ENCODE data around the gene SURF6. TPM values are rescaled to one million over a fixed set of nuclear protein-coding genes. Genes with fewer than 3 reads are reported as not detected.
"Not testable (repeated sequence)": the region's sequence is repeated elsewhere in the genome, so short reads cannot be mapped to it uniquely, and the experiment has no call there.

Gene SURF6
- total RNA-seq, 1 experiment from 2014 or later: 42.0 TPM

DNA sequence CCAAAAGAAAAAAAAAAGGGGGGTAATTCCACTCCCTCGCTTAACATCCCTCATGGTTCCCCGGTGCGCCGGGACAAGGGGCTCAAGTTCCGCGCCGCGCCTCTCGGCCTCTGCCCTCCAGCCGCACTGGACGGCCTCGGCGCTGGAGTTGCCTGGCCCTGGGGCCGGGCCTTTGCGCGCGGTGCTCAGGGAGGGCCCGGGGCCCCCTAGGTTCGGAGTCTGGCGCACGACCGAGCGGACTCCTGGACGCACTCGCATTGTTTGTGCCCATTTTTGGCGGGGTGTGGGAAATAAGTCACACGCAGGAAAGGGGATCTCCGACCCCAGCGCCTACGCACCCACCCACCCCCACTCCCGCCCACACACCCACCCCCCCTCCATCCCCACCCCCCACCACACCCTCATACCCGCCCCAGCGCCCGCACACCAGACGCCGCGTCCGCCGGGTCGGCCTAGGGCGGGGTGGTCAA lies 11.6 kb upstream of the SURF6 start:
- Histone ChIP-seq H3K36me3 (replicated peaks; ENCODE audit: control insufficient read depth, insufficient read depth, low read length) (peaks cover 67% of the 10 kb centered on the region), H3K27me3 (ENCODE audit: control insufficient read depth, insufficient read depth, low read length) (no peaks in the 10 kb centered on the region), H3K4me3 (ENCODE audit: insufficient read depth, low read depth, low read length) (peak overlapping the region; percentile 100)
- peak; percentile 91 for DNase-seq

DNA sequence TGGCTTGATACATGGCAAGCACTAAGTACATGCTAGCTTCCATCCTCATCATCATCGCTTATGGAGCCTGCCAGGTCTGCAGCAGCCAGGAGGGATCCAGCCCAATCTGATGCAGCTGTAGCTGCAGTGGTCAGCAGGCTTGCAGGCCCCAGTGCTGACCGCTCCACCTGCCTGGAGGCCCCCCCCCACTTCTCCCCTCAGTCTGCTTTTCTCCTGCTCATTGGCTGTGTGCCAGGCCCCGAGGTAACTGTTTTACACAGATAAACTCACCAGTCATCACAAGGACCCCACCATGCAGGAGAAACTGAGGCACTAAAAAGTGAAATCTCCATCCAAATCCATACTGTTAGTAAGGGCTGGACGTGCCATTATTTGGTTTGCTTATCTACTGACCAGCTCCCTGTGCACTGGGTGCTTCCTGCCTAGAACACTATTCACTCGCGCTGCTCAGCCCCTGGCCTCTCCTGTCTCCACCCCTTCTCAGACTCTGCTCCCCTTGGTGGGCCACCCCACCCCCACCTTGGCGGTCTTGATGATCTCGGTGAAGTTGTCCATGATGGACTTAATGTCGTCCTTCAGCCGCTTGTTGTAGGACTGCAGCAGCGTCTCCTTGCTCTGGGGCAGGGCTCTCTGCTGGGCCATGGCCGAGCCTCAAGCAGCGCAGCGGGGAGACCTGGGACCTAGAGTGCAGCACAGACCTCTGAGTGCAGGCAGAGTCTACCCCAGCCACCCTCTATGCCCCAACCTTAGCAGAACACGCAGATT lies 10.2 kb upstream of the SURF6 start:
- Histone ChIP-seq H3K36me3 (replicated peaks; ENCODE audit: control insufficient read depth, insufficient read depth, low read length) (peaks cover 63% of the 10 kb centered on the region), H3K27me3 (ENCODE audit: control insufficient read depth, insufficient read depth, low read length) (no peaks in the 10 kb centered on the region), H3K4me3 (ENCODE audit: insufficient read depth, low read depth, low read length) (peak overlapping the region; percentile 100; the same call in 1 of the 2 replicates)
- no peak for DNase-seq

DNA sequence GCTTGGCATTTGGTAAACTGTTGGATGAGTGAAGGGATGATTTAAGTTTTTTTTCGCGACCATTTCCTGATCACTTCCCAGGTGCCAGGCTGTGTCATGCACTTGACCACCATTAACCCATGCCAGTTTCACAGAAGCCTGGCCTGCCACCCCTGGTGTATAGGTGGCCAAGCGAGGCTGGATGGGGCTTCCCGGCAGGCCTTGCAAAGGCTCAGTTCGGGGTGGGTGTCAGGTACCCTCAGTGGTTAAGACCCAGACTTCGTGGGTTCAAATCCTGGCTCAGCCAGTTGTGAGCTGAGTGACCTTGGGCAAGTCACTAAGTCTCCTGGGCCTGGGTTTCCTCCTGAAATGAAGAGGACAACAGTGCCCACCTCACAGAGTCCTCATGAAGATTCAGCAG lies 9.6 kb upstream of the SURF6 start:
- no peak overlapping the region for H3K4me3 ChIP-seq (ENCODE audit: insufficient read depth, low read depth, low read length)
- DNase-seq: no peak
- H3K27me3 ChIP-seq (ENCODE audit: control insufficient read depth, insufficient read depth, low read length): no peaks in the 10 kb centered on the region
- peaks cover 63% of the 10 kb centered on the region for H3K36me3 ChIP-seq (replicated peaks; ENCODE audit: control insufficient read depth, insufficient read depth, low read length)

DNA sequence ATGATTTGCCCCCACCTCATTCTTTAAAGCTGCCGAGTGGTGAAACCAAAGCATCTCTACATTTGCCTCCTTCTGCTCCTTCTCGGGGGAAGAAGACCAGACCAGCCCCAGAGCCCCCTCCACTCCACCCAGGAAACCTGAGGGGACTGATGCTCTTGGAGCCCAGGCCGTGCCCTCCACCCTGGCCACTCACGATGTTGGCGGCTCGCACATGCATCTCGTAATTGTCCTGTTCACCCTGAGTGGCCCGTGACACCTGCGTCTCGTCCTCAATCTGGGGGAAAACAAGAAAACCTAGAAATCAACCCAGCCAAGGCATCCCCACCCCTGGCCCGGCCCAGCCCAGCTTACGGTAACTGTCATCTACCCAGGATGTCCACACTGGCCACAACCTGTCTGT lies 9.0 kb upstream of the SURF6 start:
- H3K4me3 ChIP-seq (ENCODE audit: insufficient read depth, low read depth, low read length): no peak overlapping the region
- DNase-seq: no peak
- H3K27me3 ChIP-seq (ENCODE audit: control insufficient read depth, insufficient read depth, low read length): no peaks in the 10 kb centered on the region
- peaks cover 63% of the 10 kb centered on the region for H3K36me3 ChIP-seq (replicated peaks; ENCODE audit: control insufficient read depth, insufficient read depth, low read length)

DNA sequence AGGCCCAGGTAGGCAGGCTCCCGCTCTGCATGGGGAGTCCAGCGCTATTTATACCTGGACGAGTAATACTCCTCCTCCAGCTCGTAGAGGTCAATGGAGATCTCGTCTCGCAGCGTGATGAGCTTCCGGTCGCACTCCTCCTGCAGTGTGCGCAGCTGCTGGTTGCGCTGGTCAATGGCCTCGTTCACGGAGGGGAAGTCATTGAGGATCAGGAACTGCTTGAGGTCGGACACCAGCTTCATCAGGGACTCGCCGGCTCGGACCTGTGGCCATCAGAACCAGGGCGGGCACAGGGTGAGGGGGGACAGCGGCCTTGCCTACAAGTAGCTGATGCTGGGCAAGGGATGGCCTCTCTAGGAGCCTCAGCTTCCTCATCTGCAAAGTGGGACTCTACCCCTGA lies 8.1 kb upstream of the SURF6 start:
- H3K36me3 ChIP-seq (replicated peaks; ENCODE audit: control insufficient read depth, insufficient read depth, low read length): peaks cover 59% of the 10 kb centered on the region
- no peak overlapping the region for H3K4me3 ChIP-seq (ENCODE audit: insufficient read depth, low read depth, low read length)
- DNase-seq: no peak
- no peaks in the 10 kb centered on the region for H3K27me3 ChIP-seq (ENCODE audit: control insufficient read depth, insufficient read depth, low read length)

DNA sequence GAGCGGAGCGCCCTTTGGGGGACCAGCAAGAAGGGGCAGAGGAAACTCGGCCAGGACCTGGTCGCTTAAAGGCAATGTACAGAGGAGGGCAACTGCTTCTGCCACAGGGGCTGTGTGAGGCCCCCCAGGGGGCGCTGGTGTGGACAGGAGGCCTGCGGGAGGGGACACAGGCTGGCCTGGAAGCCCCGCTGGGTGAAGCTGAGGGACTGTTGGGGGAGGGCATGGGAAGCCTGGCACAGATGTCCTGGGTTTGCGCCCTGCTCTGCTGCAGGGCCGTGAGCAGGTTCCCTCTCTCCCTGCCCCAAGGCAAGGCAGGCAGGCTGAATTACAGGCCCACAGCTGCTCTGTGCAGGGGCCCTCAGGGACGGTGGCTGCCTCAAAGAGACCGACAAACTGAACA lies 6.6 kb upstream of the SURF6 start:
- H3K36me3 ChIP-seq (replicated peaks; ENCODE audit: control insufficient read depth, insufficient read depth, low read length): peaks cover 56% of the 10 kb centered on the region
- DNase-seq: peak; percentile 80
- H3K4me3 ChIP-seq (ENCODE audit: insufficient read depth, low read depth, low read length): no peak overlapping the region
- H3K27me3 ChIP-seq (ENCODE audit: control insufficient read depth, insufficient read depth, low read length): no peaks in the 10 kb centered on the region

DNA sequence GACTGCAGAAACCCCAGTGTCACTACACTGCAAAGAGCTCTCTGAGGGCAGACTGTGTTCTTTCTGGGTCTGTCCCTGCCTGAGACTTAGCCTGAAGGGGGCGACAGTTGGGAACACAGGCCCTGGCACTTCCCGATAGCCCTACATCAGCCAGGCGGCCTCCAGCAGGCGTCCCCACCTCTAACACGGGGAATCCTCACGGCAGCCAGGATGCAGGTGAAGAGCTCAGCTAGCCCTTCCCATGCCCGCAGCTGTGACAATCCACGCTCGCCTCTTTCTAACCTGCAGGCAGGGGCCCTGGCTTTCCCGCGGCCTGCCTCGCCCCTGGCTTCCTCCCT lies 6.0 kb upstream of the SURF6 start:
- Histone ChIP-seq H3K27me3 (ENCODE audit: control insufficient read depth, insufficient read depth, low read length) (no peaks in the 10 kb centered on the region), H3K36me3 (replicated peaks; ENCODE audit: control insufficient read depth, insufficient read depth, low read length) (peaks cover 56% of the 10 kb centered on the region), H3K4me3 (ENCODE audit: insufficient read depth, low read depth, low read length) (no peak overlapping the region)
- peak; percentile 91 for DNase-seq

DNA sequence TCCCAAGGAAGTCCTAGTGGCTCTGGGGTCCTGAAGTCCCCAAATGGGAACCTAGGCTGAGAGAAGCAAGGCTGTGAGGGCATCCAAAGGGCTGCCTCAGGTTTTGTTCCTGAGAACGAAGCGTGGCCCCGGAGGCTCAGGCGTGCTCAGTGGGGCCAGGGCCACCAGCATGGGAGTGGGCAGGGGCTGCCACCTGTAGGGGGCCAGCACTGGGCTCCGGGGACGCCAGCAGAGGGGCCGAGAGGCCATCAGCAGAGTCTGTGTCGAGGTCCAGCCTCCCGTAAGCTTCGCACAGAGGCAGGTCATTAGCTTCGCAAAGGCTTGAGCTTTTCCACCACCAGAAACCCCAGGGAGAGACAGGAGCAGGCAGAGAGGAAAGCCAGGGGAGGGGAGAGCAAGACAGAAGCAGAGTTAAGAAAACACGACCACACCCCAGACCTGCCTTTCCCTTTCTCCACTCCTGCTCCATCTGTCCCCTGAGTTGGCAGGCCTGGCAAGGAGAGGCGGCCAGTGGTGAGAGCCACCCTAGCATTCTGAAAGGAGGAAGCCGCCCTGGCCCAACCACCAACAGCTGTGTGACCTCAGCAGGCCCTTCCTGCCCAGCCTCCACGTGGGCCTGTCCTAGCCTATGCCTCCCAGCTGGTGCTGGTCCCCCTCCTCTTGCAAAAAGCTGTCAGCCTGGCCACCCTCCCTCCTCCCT lies 5.5 kb upstream of the SURF6 start:
- DNase-seq: no peak
- H3K27me3 ChIP-seq (ENCODE audit: control insufficient read depth, insufficient read depth, low read length): no peaks in the 10 kb centered on the region
- H3K36me3 ChIP-seq (replicated peaks; ENCODE audit: control insufficient read depth, insufficient read depth, low read length): peaks cover 56% of the 10 kb centered on the region
- H3K4me3 ChIP-seq (ENCODE audit: insufficient read depth, low read depth, low read length): no peak overlapping the region

DNA sequence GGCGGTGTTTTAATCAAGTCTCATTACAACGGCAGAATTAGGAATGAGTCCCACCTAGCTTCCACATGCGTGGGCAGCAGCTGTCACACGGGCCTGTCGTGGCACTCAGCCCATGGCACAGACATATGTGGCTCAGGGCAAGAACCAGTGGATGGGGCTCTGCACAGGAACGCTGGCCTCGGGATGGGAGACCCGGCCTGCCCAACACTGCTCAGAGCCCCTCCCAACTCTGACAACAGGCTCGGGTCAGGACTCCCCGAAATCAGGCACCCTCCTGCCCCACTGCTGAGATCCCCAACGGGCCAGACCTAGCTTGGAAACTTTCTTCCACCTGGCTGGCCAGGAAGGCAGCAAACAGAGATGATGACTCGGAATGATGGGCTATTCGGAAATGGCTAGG lies 4.9 kb upstream of the SURF6 start:
- Histone ChIP-seq H3K36me3 (replicated peaks; ENCODE audit: control insufficient read depth, insufficient read depth, low read length) (peaks cover 55% of the 10 kb centered on the region), H3K4me3 (ENCODE audit: insufficient read depth, low read depth, low read length) (no peak overlapping the region), H3K27me3 (ENCODE audit: control insufficient read depth, insufficient read depth, low read length) (no peaks in the 10 kb centered on the region)
- no peak for DNase-seq

DNA sequence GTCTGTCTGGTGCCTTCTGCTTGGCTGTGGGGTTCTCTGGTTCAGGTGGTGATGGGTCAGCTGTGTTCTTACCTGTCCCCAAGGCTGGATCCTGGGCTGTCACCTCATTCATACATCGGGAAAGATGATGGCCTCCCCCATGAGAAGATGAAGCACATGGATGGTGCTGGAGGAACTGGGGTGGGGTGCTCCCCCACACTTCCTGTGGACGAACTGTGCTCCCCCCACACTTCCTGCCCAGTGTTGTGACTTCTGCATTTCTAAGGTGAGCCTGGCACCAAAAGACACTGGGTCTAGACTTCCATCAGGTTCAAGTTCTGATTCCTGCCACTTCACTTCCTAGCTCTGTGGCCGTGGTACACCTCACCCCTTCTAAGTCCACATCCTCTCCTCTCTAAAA lies 4.3 kb upstream of the SURF6 start:
- Histone ChIP-seq H3K36me3 (replicated peaks; ENCODE audit: control insufficient read depth, insufficient read depth, low read length) (peaks cover 49% of the 10 kb centered on the region), H3K4me3 (ENCODE audit: insufficient read depth, low read depth, low read length) (no peak overlapping the region), H3K27me3 (ENCODE audit: control insufficient read depth, insufficient read depth, low read length) (no peaks in the 10 kb centered on the region)
- no peak for DNase-seq

DNA sequence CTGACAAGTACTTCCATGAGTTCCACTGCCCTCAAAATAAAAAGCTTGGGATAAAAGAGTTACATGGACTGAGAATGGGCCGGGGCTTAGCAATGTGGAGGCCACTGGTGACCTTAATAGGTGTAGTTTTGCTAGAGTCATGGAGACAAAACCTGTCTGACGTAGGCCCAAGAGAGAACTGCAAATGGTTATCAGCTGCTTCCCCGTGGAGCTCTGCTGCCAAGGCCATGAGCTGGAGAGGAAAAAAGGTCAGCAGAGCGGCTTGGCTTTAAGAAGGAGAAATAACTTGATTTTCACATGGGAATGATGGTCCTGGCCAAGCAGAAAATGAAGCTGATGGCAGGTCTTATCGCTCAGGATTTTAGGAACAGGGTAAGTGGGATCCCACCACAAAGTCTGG lies 3.7 kb upstream of the SURF6 start:
- H3K4me3 ChIP-seq (ENCODE audit: insufficient read depth, low read depth, low read length): no peak overlapping the region
- peaks cover 44% of the 10 kb centered on the region for H3K36me3 ChIP-seq (replicated peaks; ENCODE audit: control insufficient read depth, insufficient read depth, low read length)
- no peaks in the 10 kb centered on the region for H3K27me3 ChIP-seq (ENCODE audit: control insufficient read depth, insufficient read depth, low read length)
- DNase-seq: no peak

DNA sequence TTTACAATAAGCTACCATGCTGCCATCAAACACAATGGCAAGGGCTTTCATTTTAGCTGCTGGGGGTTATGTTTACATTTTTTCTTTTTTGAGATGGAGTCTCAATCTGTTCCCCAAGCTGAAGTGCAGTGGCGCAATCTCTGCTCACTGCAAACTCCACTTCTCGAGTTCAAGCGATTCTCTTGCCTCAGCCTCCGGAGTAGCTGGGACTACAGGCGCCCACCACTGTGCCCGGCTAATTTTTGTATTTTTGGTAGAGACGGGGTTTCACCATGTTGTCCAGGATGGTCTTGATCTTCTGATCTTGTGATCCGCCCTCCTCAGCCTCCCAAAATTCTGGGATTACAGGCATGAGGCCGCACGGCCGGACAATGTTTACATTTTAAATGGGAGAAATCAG lies 1.1 kb downstream of the SURF6 start:
- peaks cover 26% of the 10 kb centered on the region for H3K36me3 ChIP-seq (replicated peaks; ENCODE audit: control insufficient read depth, insufficient read depth, low read length)
- H3K4me3 ChIP-seq (ENCODE audit: insufficient read depth, low read depth, low read length): peak overlapping the region; percentile 94
- H3K27me3 ChIP-seq (ENCODE audit: control insufficient read depth, insufficient read depth, low read length); DNase-seq: not testable (repeated sequence)

DNA sequence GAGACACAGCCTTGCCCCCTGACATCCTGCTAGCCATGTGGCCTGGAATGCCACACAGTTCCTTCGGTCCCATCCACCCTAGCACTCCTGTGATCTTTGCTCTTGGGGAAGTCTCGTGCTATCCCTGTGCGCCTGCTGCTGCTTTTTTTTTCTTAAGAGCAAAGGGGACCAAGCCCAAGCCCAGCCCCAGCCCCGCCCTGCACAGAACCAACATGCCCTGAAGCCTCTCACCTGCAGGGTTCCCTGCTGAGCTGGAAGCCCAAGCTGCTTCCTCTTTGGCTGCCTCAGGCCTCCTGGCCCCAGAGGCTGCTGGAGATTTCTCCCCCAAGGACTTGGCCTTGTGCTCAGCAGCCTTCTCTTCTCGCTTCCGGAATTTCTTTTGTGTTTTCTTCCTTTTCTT lies 1.8 kb downstream of the SURF6 start:
- H3K36me3 ChIP-seq (replicated peaks; ENCODE audit: control insufficient read depth, insufficient read depth, low read length): peaks cover 24% of the 10 kb centered on the region
- no peaks in the 10 kb centered on the region for H3K27me3 ChIP-seq (ENCODE audit: control insufficient read depth, insufficient read depth, low read length)
- no peak overlapping the region for H3K4me3 ChIP-seq (ENCODE audit: insufficient read depth, low read depth, low read length)
- DNase-seq: no peak

DNA sequence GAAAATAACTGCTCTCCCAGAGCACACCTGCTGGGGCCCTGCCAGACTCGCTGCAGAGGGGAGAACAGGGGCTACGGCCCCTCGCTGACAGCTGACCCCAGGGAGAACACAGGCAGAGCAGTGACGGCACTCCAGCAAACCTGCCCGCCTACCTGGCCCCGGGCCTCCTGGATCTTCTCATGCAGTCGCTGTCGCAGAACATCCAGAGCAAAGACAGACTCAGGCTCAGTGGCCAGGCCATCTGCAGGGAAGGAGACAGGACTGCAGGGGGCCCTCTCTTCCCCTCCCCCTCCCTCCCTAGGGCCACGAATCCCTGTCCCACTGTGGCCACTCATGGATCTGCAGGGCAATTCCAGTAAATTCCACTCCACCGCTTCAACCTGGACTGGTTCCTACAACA lies 2.4 kb downstream of the SURF6 start:
- Histone ChIP-seq H3K27me3 (ENCODE audit: control insufficient read depth, insufficient read depth, low read length) (no peaks in the 10 kb centered on the region), H3K4me3 (ENCODE audit: insufficient read depth, low read depth, low read length) (no peak overlapping the region), H3K36me3 (replicated peaks; ENCODE audit: control insufficient read depth, insufficient read depth, low read length) (peaks cover 22% of the 10 kb centered on the region)
- DNase-seq: no peak

DNA sequence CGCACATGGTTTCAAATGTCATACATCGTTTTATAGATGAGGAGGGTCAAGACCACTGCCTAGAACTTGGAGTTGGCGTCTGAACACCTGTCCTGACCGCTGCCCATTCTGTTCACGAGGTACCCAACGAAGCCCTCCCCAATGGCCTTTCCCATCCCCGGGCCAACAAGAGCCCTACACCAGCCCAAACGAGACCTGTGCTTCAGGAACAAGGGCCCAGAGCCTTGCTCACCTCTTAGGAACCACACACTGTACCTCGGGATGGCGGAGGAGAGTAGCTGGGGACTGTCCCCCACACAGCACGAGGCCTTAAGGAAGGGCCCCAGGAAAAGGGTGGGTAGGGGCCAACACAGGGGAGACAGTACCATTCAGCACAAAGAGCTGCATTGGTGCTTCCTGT lies 3.0 kb downstream of the SURF6 start:
- Histone ChIP-seq H3K36me3 (replicated peaks; ENCODE audit: control insufficient read depth, insufficient read depth, low read length) (peaks cover 22% of the 10 kb centered on the region), H3K4me3 (ENCODE audit: insufficient read depth, low read depth, low read length) (no peak overlapping the region), H3K27me3 (ENCODE audit: control insufficient read depth, insufficient read depth, low read length) (no peaks in the 10 kb centered on the region)
- no peak for DNase-seq

All from H7 (cell line).